Lower leg skin (tissue), 3 donors: ENCODE data around the gene BBLN.

Source experiments
- POLR2A ChIP-seq, 2 donors: fragments of 450-650 bp; IDR thresholded peaks; one replicate each; pipeline ENCODE4 v1.6.1; 2016 to 2017; ENCODE audit warnings: antibody characterized with exemption in 2 of 2, mild to moderate bottlenecking in 1 of 2, moderate library complexity in 1 of 2
- TF ChIP-seq, protein P1 (sequence below), 3 donors: fragments of 450-650 bp; IDR thresholded peaks; one replicate each; pipeline ENCODE4 v1.5.1; 2016; ENCODE audit warnings: antibody characterized with exemption in 3 of 3, mild to moderate bottlenecking in 3 of 3, moderate library complexity in 2 of 3

DNA sequence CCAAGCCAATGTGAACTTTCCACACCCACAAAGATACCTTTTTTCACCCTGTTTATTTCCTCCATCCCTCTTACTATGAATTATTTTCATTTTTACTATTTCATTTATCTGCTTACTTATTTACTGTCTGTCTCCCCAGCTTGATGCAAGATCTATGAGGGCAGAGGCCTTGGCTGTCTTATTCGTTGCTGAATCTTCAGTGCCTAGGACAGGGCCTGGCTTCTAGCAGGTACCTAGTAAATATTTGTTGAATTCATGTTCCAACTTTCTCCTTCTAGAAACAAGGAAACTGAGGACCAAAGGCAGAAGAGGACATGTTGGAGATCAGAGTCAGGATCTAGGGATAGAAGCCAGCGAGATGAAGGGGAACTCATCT, 42.6 kb downstream of the BBLN start:
- TF ChIP-seq, protein P1, sequence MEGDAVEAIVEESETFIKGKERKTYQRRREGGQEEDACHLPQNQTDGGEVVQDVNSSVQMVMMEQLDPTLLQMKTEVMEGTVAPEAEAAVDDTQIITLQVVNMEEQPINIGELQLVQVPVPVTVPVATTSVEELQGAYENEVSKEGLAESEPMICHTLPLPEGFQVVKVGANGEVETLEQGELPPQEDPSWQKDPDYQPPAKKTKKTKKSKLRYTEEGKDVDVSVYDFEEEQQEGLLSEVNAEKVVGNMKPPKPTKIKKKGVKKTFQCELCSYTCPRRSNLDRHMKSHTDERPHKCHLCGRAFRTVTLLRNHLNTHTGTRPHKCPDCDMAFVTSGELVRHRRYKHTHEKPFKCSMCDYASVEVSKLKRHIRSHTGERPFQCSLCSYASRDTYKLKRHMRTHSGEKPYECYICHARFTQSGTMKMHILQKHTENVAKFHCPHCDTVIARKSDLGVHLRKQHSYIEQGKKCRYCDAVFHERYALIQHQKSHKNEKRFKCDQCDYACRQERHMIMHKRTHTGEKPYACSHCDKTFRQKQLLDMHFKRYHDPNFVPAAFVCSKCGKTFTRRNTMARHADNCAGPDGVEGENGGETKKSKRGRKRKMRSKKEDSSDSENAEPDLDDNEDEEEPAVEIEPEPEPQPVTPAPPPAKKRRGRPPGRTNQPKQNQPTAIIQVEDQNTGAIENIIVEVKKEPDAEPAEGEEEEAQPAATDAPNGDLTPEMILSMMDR (IDR thresholded peaks at IDR 0.05) = no peak
- no peak for TF ChIP-seq POLR2A (IDR thresholded peaks at IDR 0.05)
